AG10803 (cell line): Measurements from ENCODE around the gene DESI2.

Source experiments
- DNase-seq: peaks from one replicate; pipeline ENCODE4 v3.0.0; 2010; ENCODE audit warnings: low read depth
- H3K4me3 ChIP-seq: 2 replicates; pipeline ENCODE4 v1.5.1; 2011; ENCODE audit warnings: mild to moderate bottlenecking, low read length, control low read depth
- CTCF ChIP-seq: conservative IDR thresholded peaks from 2 replicates; pipeline ENCODE4 v1.5.1; 2011; ENCODE audit warnings: mild to moderate bottlenecking, low read length, control low read depth, inconsistent platforms

DESI2 gene

GRCh38 chr1:244705261-244706234 lies 52.6 kb downstream of the DESI2 start:
- H3K4me3 ChIP-seq: no peak overlapping the region
- no peak for DNase-seq
- no peak for TF ChIP-seq CTCF

- H3K4me3 ChIP-seq: no peak overlapping the region
- DNase-seq: no peak
- no peak for TF ChIP-seq CTCF
These were observed 56.1 kb downstream of the DESI2 start for GRCh38 chr1:244709076-244709475.

GRCh38 chr1:244709476-244710368 lies 56.8 kb downstream of the DESI2 start:
- no peak overlapping the region for H3K4me3 ChIP-seq
- DNase-seq: no peak
- TF ChIP-seq CTCF: no peak

GRCh38 chr1:244710474-244711062 lies 57.6 kb downstream of the DESI2 start:
- DNase-seq: no peak
- TF ChIP-seq CTCF: no peak
- no peak overlapping the region for H3K4me3 ChIP-seq

- DNase-seq: no peak
- no peak overlapping the region for H3K4me3 ChIP-seq
- TF ChIP-seq CTCF: no peak
These were observed 59.7 kb downstream of the DESI2 start for GRCh38 chr1:244712669-244713068.

- no peak for TF ChIP-seq CTCF
- no peak for DNase-seq
- no peak overlapping the region for H3K4me3 ChIP-seq
These were observed 60.4 kb downstream of the DESI2 start for GRCh38 chr1:244713332-244713731.
